ENCODE results near the gene SRPK2. TPM values are rescaled to one million over a fixed set of nuclear protein-coding genes. Genes with fewer than 3 reads are reported as not detected.
A peak's percentile ranks its signal among the peaks of the same experiment; 100 is the strongest.

SRPK2 gene
- total RNA-seq, 1 donor from 2014 or later, result 47.1 TPM

GRCh38 chr7:105279688-105280007, 109.1 kb downstream of the SRPK2 start:
- Histone ChIP-seq H3K4me3 (no peak overlapping the region), H3K27ac (no peak overlapping the region), H3K36me3 (no peaks in the 10 kb centered on the region), H3K9me3 (no peaks in the 10 kb centered on the region), H3K27me3 (no peaks in the 10 kb centered on the region), H3K4me1 (no peaks in the 10 kb centered on the region)
- intact Hi-C loops (cut with DNase I), result no loop called here
- no peak for DNase-seq (ENCODE audit: extremely low spot score in 2 of 2)
- TF ChIP-seq, protein P1, sequence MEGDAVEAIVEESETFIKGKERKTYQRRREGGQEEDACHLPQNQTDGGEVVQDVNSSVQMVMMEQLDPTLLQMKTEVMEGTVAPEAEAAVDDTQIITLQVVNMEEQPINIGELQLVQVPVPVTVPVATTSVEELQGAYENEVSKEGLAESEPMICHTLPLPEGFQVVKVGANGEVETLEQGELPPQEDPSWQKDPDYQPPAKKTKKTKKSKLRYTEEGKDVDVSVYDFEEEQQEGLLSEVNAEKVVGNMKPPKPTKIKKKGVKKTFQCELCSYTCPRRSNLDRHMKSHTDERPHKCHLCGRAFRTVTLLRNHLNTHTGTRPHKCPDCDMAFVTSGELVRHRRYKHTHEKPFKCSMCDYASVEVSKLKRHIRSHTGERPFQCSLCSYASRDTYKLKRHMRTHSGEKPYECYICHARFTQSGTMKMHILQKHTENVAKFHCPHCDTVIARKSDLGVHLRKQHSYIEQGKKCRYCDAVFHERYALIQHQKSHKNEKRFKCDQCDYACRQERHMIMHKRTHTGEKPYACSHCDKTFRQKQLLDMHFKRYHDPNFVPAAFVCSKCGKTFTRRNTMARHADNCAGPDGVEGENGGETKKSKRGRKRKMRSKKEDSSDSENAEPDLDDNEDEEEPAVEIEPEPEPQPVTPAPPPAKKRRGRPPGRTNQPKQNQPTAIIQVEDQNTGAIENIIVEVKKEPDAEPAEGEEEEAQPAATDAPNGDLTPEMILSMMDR (IDR thresholded peaks at IDR 0.05), result no peak

DNA sequence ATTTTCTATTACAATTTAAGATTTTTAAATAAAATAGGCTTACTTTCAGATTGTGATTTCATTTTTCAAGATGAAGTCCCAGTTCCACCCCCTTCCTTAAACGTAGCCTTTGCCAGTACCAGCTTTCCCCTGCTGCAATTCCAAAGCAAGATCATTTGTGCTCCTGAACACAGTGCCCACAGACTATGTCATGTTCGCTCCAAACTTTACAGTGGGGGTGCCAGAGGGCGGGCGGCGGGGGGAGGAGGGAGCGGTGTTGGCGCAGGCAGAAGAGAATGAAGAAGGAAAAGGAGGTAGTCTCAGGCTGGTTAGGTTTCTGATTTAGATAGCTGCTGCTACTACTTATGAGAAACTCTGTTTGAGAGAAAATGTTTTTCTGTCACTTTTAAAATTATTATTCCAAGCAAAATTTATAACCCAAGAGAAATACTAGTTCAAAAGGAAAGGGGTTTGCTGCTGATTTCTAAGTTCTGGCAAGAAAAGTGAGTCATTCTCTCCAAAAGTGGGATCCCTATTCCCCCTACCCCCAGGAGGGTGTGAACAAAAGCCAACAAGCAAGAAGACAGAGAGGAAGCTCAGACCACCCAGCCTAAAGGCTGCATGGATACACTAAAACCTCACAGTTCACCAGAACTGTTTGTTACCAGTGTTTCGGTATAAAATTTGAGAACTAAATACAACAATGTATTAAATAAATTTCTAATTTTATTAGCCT, 109.6 kb downstream of the SRPK2 start:
- no peaks in the 10 kb centered on the region for H3K4me1 ChIP-seq
- H3K4me3 ChIP-seq, result no peak overlapping the region
- intact Hi-C loops (cut with DNase I), result no loop called here
- TF ChIP-seq POLR2AphosphoS5 (IDR thresholded peaks at IDR 0.05; ENCODE audit: insufficient read depth in 1 of 2, low read depth in 1 of 2) (no peak), POLR2A (IDR thresholded peaks at IDR 0.05) (no peak)
- TF ChIP-seq, protein P1 (IDR thresholded peaks at IDR 0.05), result no peak
- H3K27me3 ChIP-seq, result no peaks in the 10 kb centered on the region
- no peaks in the 10 kb centered on the region for H3K9me3 ChIP-seq
- no peak for DNase-seq (ENCODE audit: extremely low spot score in 2 of 2)
- H3K36me3 ChIP-seq, result no peaks in the 10 kb centered on the region
- H3K27ac ChIP-seq, result no peak overlapping the region

- no peak overlapping the region for H3K4me3 ChIP-seq
- no peak for TF ChIP-seq POLR2A (IDR thresholded peaks at IDR 0.05)
- TF ChIP-seq POLR2AphosphoS5 (IDR thresholded peaks at IDR 0.05; ENCODE audit: insufficient read depth in 1 of 2, low read depth in 1 of 2), result no peak
- TF ChIP-seq, protein P1 (IDR thresholded peaks at IDR 0.05), result no peak
- no peaks in the 10 kb centered on the region for H3K9me3 ChIP-seq
- no peaks in the 10 kb centered on the region for H3K36me3 ChIP-seq
- DNase-seq (ENCODE audit: extremely low spot score in 2 of 2), result no peak
- no peaks in the 10 kb centered on the region for H3K27me3 ChIP-seq
- no peak overlapping the region for H3K27ac ChIP-seq
- intact Hi-C loops (cut with DNase I), result no loop called here
- H3K4me1 ChIP-seq, result no peaks in the 10 kb centered on the region
Measured at GRCh38 chr7:105278565-105278964, 110.2 kb downstream of the SRPK2 start.

DNA sequence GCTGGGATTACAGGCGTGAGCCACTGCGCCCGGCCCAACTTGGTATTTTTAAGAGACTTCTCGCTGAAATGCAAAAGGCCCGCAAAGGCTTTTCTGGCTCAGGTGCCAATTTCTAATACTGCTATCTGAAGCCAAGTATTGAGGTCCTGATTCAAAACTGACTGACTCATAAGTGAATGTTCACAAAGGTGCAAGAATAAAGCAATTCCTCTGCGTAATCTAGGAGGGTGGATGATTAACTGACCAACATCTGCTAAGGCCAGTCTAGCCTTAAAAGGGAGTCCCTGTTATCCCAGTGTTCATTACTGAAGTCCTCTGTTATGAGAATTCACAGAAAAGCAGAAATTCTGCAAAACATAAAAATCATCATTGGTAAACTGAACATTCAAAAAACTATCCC, 111.4 kb downstream of the SRPK2 start:
- intact Hi-C loops (cut with DNase I), result no loop called here
- DNase-seq (ENCODE audit: extremely low spot score in 2 of 2), result no peak

DNA sequence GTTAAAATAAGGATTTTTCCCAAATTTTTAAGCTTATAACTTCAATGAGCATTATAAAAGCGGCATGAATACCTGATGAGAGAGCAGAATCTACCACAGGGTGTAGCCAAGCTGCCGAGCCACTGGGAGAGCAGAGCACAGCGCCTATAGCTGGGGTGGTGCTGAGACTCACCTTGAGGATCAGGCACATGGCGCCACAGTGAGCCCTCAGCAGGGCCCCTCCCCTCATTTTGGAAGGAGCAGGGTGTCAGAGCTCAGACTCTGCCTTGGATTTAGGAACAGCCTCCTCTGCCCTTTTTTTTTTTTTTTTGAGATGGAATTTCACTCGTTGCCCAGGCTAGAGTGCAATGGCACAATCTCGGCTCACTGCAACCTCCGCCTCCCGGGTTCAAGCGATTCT, 118.6 kb downstream of the SRPK2 start:
- no peak for DNase-seq (ENCODE audit: extremely low spot score in 2 of 2)
- no peaks in the 10 kb centered on the region for H3K9me3 ChIP-seq
- no peak for TF ChIP-seq POLR2A (IDR thresholded peaks at IDR 0.05)
- no peak for TF ChIP-seq POLR2AphosphoS5 (IDR thresholded peaks at IDR 0.05; ENCODE audit: insufficient read depth in 1 of 2, low read depth in 1 of 2)
- TF ChIP-seq, protein P1 (IDR thresholded peaks at IDR 0.05), result no peak

More for the DNA sequence above, 111.4 kb downstream of the SRPK2 start:
- no peak overlapping the region for H3K4me3 ChIP-seq
- H3K4me1 ChIP-seq, result no peaks in the 10 kb centered on the region
- H3K36me3 ChIP-seq, result no peaks in the 10 kb centered on the region
- H3K9me3 ChIP-seq, result no peaks in the 10 kb centered on the region
- TF ChIP-seq POLR2AphosphoS5 (IDR thresholded peaks at IDR 0.05; ENCODE audit: insufficient read depth in 1 of 2, low read depth in 1 of 2) (no peak), POLR2A (IDR thresholded peaks at IDR 0.05) (no peak)
- TF ChIP-seq, protein P1 (IDR thresholded peaks at IDR 0.05), result no peak
- H3K27me3 ChIP-seq, result no peaks in the 10 kb centered on the region
- H3K27ac ChIP-seq, result no peak overlapping the region

More for the DNA sequence above, 118.6 kb downstream of the SRPK2 start:
- Histone ChIP-seq H3K36me3 (no peaks in the 10 kb centered on the region), H3K4me3 (no peak overlapping the region), H3K27me3 (no peaks in the 10 kb centered on the region), H3K27ac (peak overlapping the region; percentile 82), H3K4me1 (peaks cover 40% of the 10 kb centered on the region)
- intact Hi-C loops (cut with DNase I), result no loop called here
